GM12878 (cell line): ENCODE measurements around the gene LSMEM2. TPM values are rescaled to one million over a fixed set of nuclear protein-coding genes. Genes with fewer than 3 reads are reported as not detected.

Experiments used
- BHLHE40 ChIP-seq, 2 experiments: fragments of 450-650 bp in 1 of 2; IDR thresholded peaks; 2 replicates each; pipeline ENCODE4 v1.6.1; 2011 to 2017; ENCODE audit warnings: low read depth in 2 of 2, borderline replicate concordance in 1 of 2, improper control_type of control experiment in 1 of 2, low read length in 1 of 2, mild to moderate bottlenecking in 1 of 2
- CBFB ChIP-seq: IDR thresholded peaks from 2 replicates; pipeline ENCODE4 v1.6.1; 2016; ENCODE audit warnings: antibody characterized with exemption, low read depth
- CHD2 ChIP-seq: IDR thresholded peaks from 2 replicates; pipeline ENCODE4 v1.6.1; 2011; ENCODE audit warnings: low read depth, low read length, improper control_type of control experiment, borderline replicate concordance
- CREM ChIP-seq: IDR thresholded peaks from 2 replicates; pipeline ENCODE4 v1.6.1; 2014; ENCODE audit warnings: antibody characterized with exemption, low read depth
- DPF2 ChIP-seq: fragments of 450-650 bp; IDR thresholded peaks from 2 replicates; pipeline ENCODE4 v1.6.1; 2017; ENCODE audit warnings: mild to moderate bottlenecking
- ESRRA ChIP-seq: IDR thresholded peaks from 2 replicates; pipeline ENCODE4 v1.6.1; 2012; ENCODE audit warnings: mild to moderate bottlenecking, low read length, improper control_type of control experiment
- IKZF1 ChIP-seq: fragments of 450-650 bp; conservative IDR thresholded peaks from 2 replicates; pipeline ENCODE4 v1.6.1; 2017; ENCODE audit warnings: antibody characterized with exemption, mild to moderate bottlenecking
- JUND ChIP-seq: IDR thresholded peaks from 2 replicates; pipeline ENCODE4 v1.6.1; 2012; ENCODE audit warnings: low read depth, mild to moderate bottlenecking, low read length, improper control_type of control experiment, moderate library complexity
- KDM1A ChIP-seq: fragments of 200-600 bp; sonication (generic); IDR thresholded peaks from 2 replicates; pipeline ENCODE4 v1.6.1; 2016; ENCODE audit warnings: borderline replicate concordance
- MXI1 ChIP-seq: fragments of 150-350 bp; IDR thresholded peaks from 2 replicates; pipeline ENCODE4 v1.6.1; 2011; ENCODE audit warnings: low read depth, mild to moderate bottlenecking, inconsistent platforms, low read length, improper control_type of control experiment
- NR2F1 ChIP-seq: fragments of 450-650 bp; conservative IDR thresholded peaks from 2 replicates; pipeline ENCODE4 v1.6.1; 2017; ENCODE audit warnings: mild to moderate bottlenecking
- NRF1 ChIP-seq: conservative IDR thresholded peaks from 2 replicates; pipeline ENCODE4 v1.6.1; 2011; ENCODE audit warnings: mild to moderate bottlenecking, low read depth, low read length, improper control_type of control experiment
- POU2F2 ChIP-seq: IDR thresholded peaks from 3 replicates; pipeline ENCODE4 v1.6.1; 2011; ENCODE audit warnings: low read depth, mild to moderate bottlenecking, low read length, borderline replicate concordance
- RAD51 ChIP-seq: fragments of 450-650 bp; IDR thresholded peaks from 2 replicates; pipeline ENCODE4 v1.6.1; 2016; ENCODE audit warnings: moderate library complexity, mild to moderate bottlenecking, inconsistent platforms
- RFX5 ChIP-seq: IDR thresholded peaks from 2 replicates; pipeline ENCODE4 v1.6.1; 2011; ENCODE audit warnings: low read depth, low read length, improper control_type of control experiment
- SKIL ChIP-seq: fragments of 450-650 bp; IDR thresholded peaks from 2 replicates; pipeline ENCODE4 v1.6.1; 2017; ENCODE audit warnings: mild to moderate bottlenecking, low read depth, inconsistent platforms; ENCODE audit not compliant: poor library complexity, severe bottlenecking
- TCF3 ChIP-seq: IDR thresholded peaks from 2 replicates; pipeline ENCODE4 v1.6.1; 2012; ENCODE audit warnings: low read depth, mild to moderate bottlenecking, low read length, borderline replicate concordance; ENCODE audit not compliant: insufficient read depth
- WRNIP1 ChIP-seq: IDR thresholded peaks from 2 replicates; pipeline ENCODE4 v1.6.1; 2011; ENCODE audit warnings: low read depth, low read length, improper control_type of control experiment, borderline replicate concordance
- ZBED1 ChIP-seq: IDR thresholded peaks from 2 replicates; pipeline ENCODE4 v1.6.1; 2016; ENCODE audit warnings: borderline replicate concordance
- ZBTB40 ChIP-seq: fragments of 450-650 bp; IDR thresholded peaks from 2 replicates; pipeline ENCODE4 v1.6.1; 2016; ENCODE audit warnings: mild to moderate bottlenecking, moderate library complexity, borderline replicate concordance
- ZNF622 ChIP-seq: fragments of 450-650 bp; IDR thresholded peaks from 2 replicates; pipeline ENCODE4 v1.6.1; 2017; ENCODE audit warnings: mild to moderate bottlenecking, inconsistent platforms
- polyA plus RNA-seq, 11 experiments: library from polyadenylated mRNA; depleted of rRNA in 4 of 11; unstranded in 6 of 11; stranded (reverse) in 5 of 11; fragments of >200 nt; fragmentation: Nextera tagmentation in 4 of 11; fragmentation: Illumina TruSeq in 1 of 11; extraction: Ambion mirVana in 4 of 11; extraction: Trizol in 1 of 11; gene quantifications; 1 replicate in 1 of 11; 2 replicates in 10 of 11; pipeline versions ENCODE4 v1.2.1 to v1.2.3, GENCODE V29; 2011 to 2016; ENCODE audit warnings: inconsistent platforms in 2 of 11, missing spikeins in 2 of 11, low read depth in 1 of 11
- total RNA-seq, 4 experiments: library from RNA; depleted of rRNA in 3 of 4; stranded (reverse); fragments of >200 nt in 3 of 4; fragmentation: Illumina TruSeq in 1 of 4; extraction: Trizol in 1 of 4; gene quantifications; 2 replicates each; pipeline versions ENCODE4 v1.2.1 to v1.2.3, GENCODE V29; 2013 to 2021
- TF ChIP-seq, protein P1 (sequence below): IDR thresholded peaks from 2 replicates; pipeline ENCODE4 v1.6.1; 2012; ENCODE audit warnings: low read depth, low read length, improper control_type of control experiment
- TF ChIP-seq, protein P2 (sequence below): fragments of 450-650 bp; IDR thresholded peaks from 2 replicates; pipeline ENCODE4 v1.6.1; 2014; ENCODE audit warnings: mild to moderate bottlenecking

LSMEM2 gene
- total and polyA plus RNA-seq, 10 of the 15 experiments (the other 5 are each of a cell fraction or from before 2014, with no cell fraction given) = 0.17 TPM; not detected in 9

- TF ChIP-seq ZBTB40 = no peak
- peak; percentile 68 for TF ChIP-seq NR2F1
- TF ChIP-seq CHD2 = peak; percentile 66; the same call in 1 of the 2 replicates
- peak; percentile 19; the same call in 1 of the 2 replicates for TF ChIP-seq RFX5
- TF ChIP-seq JUND = peak; percentile 81
- TF ChIP-seq, protein P1, sequence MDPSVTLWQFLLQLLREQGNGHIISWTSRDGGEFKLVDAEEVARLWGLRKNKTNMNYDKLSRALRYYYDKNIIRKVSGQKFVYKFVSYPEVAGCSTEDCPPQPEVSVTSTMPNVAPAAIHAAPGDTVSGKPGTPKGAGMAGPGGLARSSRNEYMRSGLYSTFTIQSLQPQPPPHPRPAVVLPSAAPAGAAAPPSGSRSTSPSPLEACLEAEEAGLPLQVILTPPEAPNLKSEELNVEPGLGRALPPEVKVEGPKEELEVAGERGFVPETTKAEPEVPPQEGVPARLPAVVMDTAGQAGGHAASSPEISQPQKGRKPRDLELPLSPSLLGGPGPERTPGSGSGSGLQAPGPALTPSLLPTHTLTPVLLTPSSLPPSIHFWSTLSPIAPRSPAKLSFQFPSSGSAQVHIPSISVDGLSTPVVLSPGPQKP = no peak
- no peak for TF ChIP-seq ESRRA
- peak; percentile 56; the same call in 1 of the 2 replicates for TF ChIP-seq DPF2
- TF ChIP-seq, protein P2, sequence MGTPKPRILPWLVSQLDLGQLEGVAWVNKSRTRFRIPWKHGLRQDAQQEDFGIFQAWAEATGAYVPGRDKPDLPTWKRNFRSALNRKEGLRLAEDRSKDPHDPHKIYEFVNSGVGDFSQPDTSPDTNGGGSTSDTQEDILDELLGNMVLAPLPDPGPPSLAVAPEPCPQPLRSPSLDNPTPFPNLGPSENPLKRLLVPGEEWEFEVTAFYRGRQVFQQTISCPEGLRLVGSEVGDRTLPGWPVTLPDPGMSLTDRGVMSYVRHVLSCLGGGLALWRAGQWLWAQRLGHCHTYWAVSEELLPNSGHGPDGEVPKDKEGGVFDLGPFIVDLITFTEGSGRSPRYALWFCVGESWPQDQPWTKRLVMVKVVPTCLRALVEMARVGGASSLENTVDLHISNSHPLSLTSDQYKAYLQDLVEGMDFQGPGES = no peak
- no peak for TF ChIP-seq RAD51
- no peak for TF ChIP-seq WRNIP1
- no peak for TF ChIP-seq KDM1A
- TF ChIP-seq CBFB = no peak
- peak; percentile 5; the same call in 1 of the 2 replicates for TF ChIP-seq IKZF1
- 0 out of 3 replicates have a peak, but pooled peaks have one; percentile 8 for TF ChIP-seq POU2F2
- peak; percentile 93 for TF ChIP-seq MXI1
- no peak for TF ChIP-seq ZNF622
- TF ChIP-seq BHLHE40 (IDR thresholded peaks at IDR 0.05; ENCODE audit: borderline replicate concordance in 1 of 2, low read depth in 2 of 2, low read length in 1 of 2) = peak; percentile 98 to 100
- TF ChIP-seq CREM = peak; percentile 74; the same call in 1 of the 2 replicates
- TF ChIP-seq NRF1 = peak; percentile 52
- TF ChIP-seq TCF3 = peak; percentile 46; the same call in 1 of the 2 replicates
- TF ChIP-seq SKIL = no peak
- TF ChIP-seq ZBED1 = no peak
These were observed 58.4 kb downstream of the LSMEM2 start (continued) for GRCh38 chr3:50337175-50337861.
